Parathyroid adenoma (tissue), 2 donors: ENCODE measurements around the gene IDUA.

Source experiments
- H2AFZ ChIP-seq: fragments of 300-600 bp; sonication (generic); one replicate; pipeline ENCODE4 v1.7.0; 2017; ENCODE audit warnings: antibody characterized with exemption, mild to moderate bottlenecking
- H3K27ac ChIP-seq: fragments of 300-600 bp; sonication (generic); one replicate; pipeline ENCODE4 v1.7.0; 2017
- H3K27me3 ChIP-seq: fragments of 300-600 bp; sonication (generic); one replicate; pipeline ENCODE4 v1.7.0; 2017; ENCODE audit warnings: low read length; ENCODE audit not compliant: control insufficient read depth, insufficient read depth
- H3K36me3 ChIP-seq: fragments of 300-600 bp; sonication (generic); one replicate; pipeline ENCODE4 v1.7.0; 2017; ENCODE audit warnings: low read length; ENCODE audit not compliant: control insufficient read depth, insufficient read depth
- H3K4me1 ChIP-seq: fragments of 300-600 bp; sonication (generic); one replicate; pipeline ENCODE4 v1.7.0; 2017; ENCODE audit warnings: control low read depth
- H3K4me2 ChIP-seq: fragments of 300-600 bp; sonication (generic); one replicate; pipeline ENCODE4 v1.7.0; 2017; ENCODE audit warnings: low read length
- H3K4me3 ChIP-seq: fragments of 300-600 bp; sonication (generic); one replicate; pipeline ENCODE4 v1.7.0; 2017; ENCODE audit warnings: low read depth, low read length
- H3K79me2 ChIP-seq: fragments of 300-600 bp; sonication (generic); one replicate; pipeline ENCODE4 v1.7.0; 2017; ENCODE audit warnings: control low read depth
- H3K9ac ChIP-seq: fragments of 300-600 bp; sonication (generic); one replicate; pipeline ENCODE4 v1.7.0; 2017; ENCODE audit warnings: mild to moderate bottlenecking
- H3K9me3 ChIP-seq: fragments of 300-600 bp; sonication (generic); one replicate; pipeline ENCODE4 v1.7.0; 2017; ENCODE audit warnings: low read length; ENCODE audit not compliant: control insufficient read depth
- TF ChIP-seq, protein P1 (sequence below): fragments of 300-600 bp; sonication (generic); IDR thresholded peaks from one replicate; pipeline ENCODE4 v1.7.0; 2017; ENCODE audit warnings: antibody characterized with exemption, mild to moderate bottlenecking
- donor health status: primary hyperparathyroidism.

IDUA gene

DNA sequence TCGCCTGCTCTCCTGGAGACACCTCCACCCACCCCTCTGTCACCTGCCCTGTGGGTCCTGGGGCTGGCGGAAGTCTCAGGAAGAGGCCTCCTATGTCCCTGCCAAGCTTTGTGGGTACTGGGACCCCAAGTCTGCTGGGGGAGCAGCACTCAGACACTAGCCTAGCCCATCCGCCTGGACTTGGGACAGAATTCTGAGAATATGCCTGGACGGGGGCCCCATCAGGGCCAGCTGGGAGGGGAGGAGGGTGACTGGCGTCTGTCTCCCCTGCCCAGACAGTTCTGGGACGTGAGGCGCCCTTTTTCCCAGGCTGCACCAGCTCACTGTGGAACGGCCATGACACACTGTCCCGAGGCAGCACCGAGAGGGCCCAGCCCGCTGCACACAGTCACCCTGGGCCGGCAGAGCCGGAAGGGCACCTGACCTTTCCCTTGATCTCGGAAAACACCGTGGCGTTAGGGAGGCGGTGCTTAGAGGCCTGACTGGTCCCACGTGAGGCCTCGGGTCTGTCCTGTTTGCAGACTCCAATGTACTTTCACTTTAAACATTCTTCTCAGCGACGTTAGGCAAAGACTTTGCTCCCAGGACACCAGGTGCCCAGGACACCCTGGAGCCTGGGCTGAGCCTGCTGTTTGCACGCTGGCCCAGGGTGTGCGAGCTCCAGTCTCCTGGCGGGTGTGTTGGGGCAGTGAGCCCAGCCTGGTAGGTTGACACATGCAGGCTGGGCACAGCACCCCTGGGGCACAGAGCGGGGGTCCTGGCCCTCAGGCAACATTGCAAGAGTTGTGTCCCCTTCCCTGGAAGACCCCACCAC, 5.7 kb downstream of the IDUA start:
- peaks cover 9% of the 10 kb centered on the region for H3K4me1 ChIP-seq
- H3K9ac ChIP-seq, result no peak overlapping the region
- H3K79me2 ChIP-seq, result no peaks in the 10 kb centered on the region
- H3K4me2 ChIP-seq, result peak overlapping the region; percentile 78
- H3K9me3 ChIP-seq, result no peaks in the 10 kb centered on the region
- H3K27ac ChIP-seq, result peak overlapping the region; percentile 63
- TF ChIP-seq, protein P1, sequence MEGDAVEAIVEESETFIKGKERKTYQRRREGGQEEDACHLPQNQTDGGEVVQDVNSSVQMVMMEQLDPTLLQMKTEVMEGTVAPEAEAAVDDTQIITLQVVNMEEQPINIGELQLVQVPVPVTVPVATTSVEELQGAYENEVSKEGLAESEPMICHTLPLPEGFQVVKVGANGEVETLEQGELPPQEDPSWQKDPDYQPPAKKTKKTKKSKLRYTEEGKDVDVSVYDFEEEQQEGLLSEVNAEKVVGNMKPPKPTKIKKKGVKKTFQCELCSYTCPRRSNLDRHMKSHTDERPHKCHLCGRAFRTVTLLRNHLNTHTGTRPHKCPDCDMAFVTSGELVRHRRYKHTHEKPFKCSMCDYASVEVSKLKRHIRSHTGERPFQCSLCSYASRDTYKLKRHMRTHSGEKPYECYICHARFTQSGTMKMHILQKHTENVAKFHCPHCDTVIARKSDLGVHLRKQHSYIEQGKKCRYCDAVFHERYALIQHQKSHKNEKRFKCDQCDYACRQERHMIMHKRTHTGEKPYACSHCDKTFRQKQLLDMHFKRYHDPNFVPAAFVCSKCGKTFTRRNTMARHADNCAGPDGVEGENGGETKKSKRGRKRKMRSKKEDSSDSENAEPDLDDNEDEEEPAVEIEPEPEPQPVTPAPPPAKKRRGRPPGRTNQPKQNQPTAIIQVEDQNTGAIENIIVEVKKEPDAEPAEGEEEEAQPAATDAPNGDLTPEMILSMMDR, result no peak
- no peaks in the 10 kb centered on the region for H3K36me3 ChIP-seq
- H3K27me3 ChIP-seq, result no peaks in the 10 kb centered on the region
- peak overlapping the region; percentile 44 for H3K4me3 ChIP-seq
- H2AFZ ChIP-seq, result peak overlapping the region; percentile 77

GRCh38 chr4:993111-994029, 6.5 kb downstream of the IDUA start, which contains the start of gene SLC26A1:
SLC26A1 (minus strand) TSS chr4:993404; CDS start chr4:991703, 1,701 bp downstream.
- Histone ChIP-seq H3K4me2 (peak within 1 kb of the TSS; percentile 78), H3K36me3 (no peaks in the 10 kb centered on the region), H3K4me3 (peak within 1 kb of the TSS; percentile 44), H3K27ac (peak within 1 kb of the TSS; percentile 63), H3K27me3 (peaks cover 5% of the 10 kb centered on the region), H3K9ac (no peak within 1 kb of the TSS), H3K9me3 (no peaks in the 10 kb centered on the region), H3K4me1 (peaks cover 9% of the 10 kb centered on the region), H2AFZ (peak within 1 kb of the TSS; percentile 77), H3K79me2 (no peaks in the 10 kb centered on the region)
- TF ChIP-seq, protein P1, result no peak

DNA sequence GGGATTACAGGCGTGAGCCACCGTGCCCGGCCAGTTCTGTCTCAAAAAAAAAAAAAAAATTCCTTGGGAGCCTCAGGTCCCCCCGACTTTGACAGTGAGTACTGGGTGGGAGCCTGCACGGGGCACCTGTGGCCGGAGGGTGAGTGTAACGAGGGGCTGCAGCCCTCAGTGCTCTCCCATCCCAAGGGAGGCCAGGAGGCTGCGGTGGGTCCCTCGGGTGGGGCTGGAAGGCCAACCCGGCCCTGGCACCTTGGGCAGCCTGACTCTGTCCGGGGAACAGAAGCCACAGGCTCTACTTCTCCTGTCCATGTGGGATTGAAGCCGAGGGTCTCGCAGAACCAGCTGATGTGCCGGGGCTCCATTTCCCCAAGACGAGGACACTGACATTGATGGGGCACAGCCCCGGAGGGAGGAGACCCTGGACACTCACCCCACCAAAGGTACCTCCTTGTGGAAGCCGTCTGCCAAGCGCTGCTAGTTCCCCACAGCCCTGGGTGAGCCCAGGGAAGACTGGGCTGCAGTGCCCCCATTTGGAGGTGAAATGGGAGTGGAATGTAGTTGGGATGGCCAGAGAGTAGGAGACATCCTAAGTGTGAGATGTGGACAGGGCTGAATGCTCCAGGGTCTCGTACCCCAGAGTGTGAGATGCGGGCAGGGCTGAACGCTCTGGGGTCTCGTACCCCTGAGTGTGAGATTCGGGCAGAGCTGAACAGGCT, 8.6 kb downstream of the IDUA start:
- Histone ChIP-seq H3K9ac (no peak overlapping the region), H3K27ac (no peak overlapping the region), H3K27me3 (peaks cover 5% of the 10 kb centered on the region), H3K36me3 (no peaks in the 10 kb centered on the region), H3K9me3 (no peaks in the 10 kb centered on the region), H3K4me3 (no peak overlapping the region), H3K79me2 (no peaks in the 10 kb centered on the region), H2AFZ (no peak overlapping the region), H3K4me1 (peaks cover 9% of the 10 kb centered on the region), H3K4me2 (no peak overlapping the region)
- TF ChIP-seq, protein P1, result no peak

- no peak overlapping the region for H3K4me3 ChIP-seq
- H3K9ac ChIP-seq, result no peak overlapping the region
- no peak overlapping the region for H2AFZ ChIP-seq
- H3K79me2 ChIP-seq, result no peaks in the 10 kb centered on the region
- no peaks in the 10 kb centered on the region for H3K36me3 ChIP-seq
- H3K4me1 ChIP-seq, result peaks cover 9% of the 10 kb centered on the region
- no peaks in the 10 kb centered on the region for H3K9me3 ChIP-seq
- H3K27me3 ChIP-seq, result peaks cover 5% of the 10 kb centered on the region
- no peak overlapping the region for H3K4me2 ChIP-seq
- TF ChIP-seq, protein P1, result no peak
- no peak overlapping the region for H3K27ac ChIP-seq
These were observed 9.5 kb downstream of the IDUA start for GRCh38 chr4:996030-996996.
